CD8-positive, alpha-beta memory T cell (primary cell): ENCODE results near the gene GHRL. TPM values are rescaled to one million over a fixed set of nuclear protein-coding genes. Genes with fewer than 3 reads are reported as not detected.

ENCODE experiments used
- CTCF ChIA-PET: fragments of 350-600 bp; sonication (Branson Sonifier 250); formaldehyde crosslinking; loops from one replicate; lab custom pipeline; 2021; ENCODE audit warnings: antibody characterized with exemption; lab: Charles Lee
- POLR2A ChIA-PET: fragments of 350-600 bp; sonication (Branson Sonifier 250); formaldehyde crosslinking; loops from one replicate; lab custom pipeline; 2021; ENCODE audit warnings: antibody characterized with exemption; lab: Charles Lee
- DNase-seq, 5 donors: peaks; one replicate each; pipeline versions ENCODE4 v3.0.0 to v3.0.0-alpha.2; 2020 to 2022; ENCODE audit warnings: mixed read lengths in 1 of 5
- H3K27ac ChIP-seq: one replicate; pipeline ENCODE4 v1.7.0; 2013; ENCODE audit warnings: low read depth, mild to moderate bottlenecking, low read length, moderate library complexity
- H3K27me3 ChIP-seq: 2 replicates; pipeline ENCODE4 v1.7.0; 2013; ENCODE audit warnings: low read length, mild to moderate bottlenecking; ENCODE audit not compliant: insufficient read depth, poor library complexity, severe bottlenecking
- H3K36me3 ChIP-seq: 2 replicates; pipeline ENCODE4 v1.7.0; 2013; ENCODE audit warnings: mild to moderate bottlenecking, low read length, moderate library complexity; ENCODE audit not compliant: insufficient read depth
- H3K4me1 ChIP-seq: 2 replicates; pipeline ENCODE4 v1.7.0; 2013; ENCODE audit warnings: mild to moderate bottlenecking, low read length, moderate library complexity; ENCODE audit not compliant: insufficient read depth
- H3K4me3 ChIP-seq: 2 replicates; pipeline ENCODE4 v1.7.0; 2013; ENCODE audit warnings: mild to moderate bottlenecking, low read length
- H3K9me3 ChIP-seq: 2 replicates; pipeline ENCODE4 v1.7.0; 2013; ENCODE audit warnings: mild to moderate bottlenecking, low read length
- H3K27ac Mint-ChIP-seq, 8 donors: one replicate each; pipeline ENCODE4 v1.8.0; 2020 to 2021; ENCODE audit warnings: mixed read lengths in 8 of 8, mild to moderate bottlenecking in 6 of 8, inconsistent platforms in 3 of 8, moderate library complexity in 3 of 8
- H3K27me3 Mint-ChIP-seq, 2 donors: one replicate each; pipeline ENCODE4 v1.8.0; 2020 to 2021; ENCODE audit warnings: mixed read lengths in 2 of 2, mild to moderate bottlenecking in 1 of 2, moderate library complexity in 1 of 2
- H3K36me3 Mint-ChIP-seq, 3 donors: one replicate each; pipeline ENCODE4 v1.8.0; 2020 to 2021; ENCODE audit warnings: mixed read lengths in 3 of 3, inconsistent platforms in 1 of 3, mild to moderate bottlenecking in 1 of 3
- H3K4me1 Mint-ChIP-seq, 3 donors: one replicate each; pipeline ENCODE4 v1.8.0; 2020 to 2021; ENCODE audit warnings: mixed read lengths in 3 of 3, inconsistent platforms in 1 of 3, mild to moderate bottlenecking in 1 of 3
- H3K4me3 Mint-ChIP-seq, 7 donors: one replicate each; pipeline ENCODE4 v1.8.0; 2020 to 2021; ENCODE audit warnings: mixed read lengths in 7 of 7, mild to moderate bottlenecking in 6 of 7, moderate library complexity in 4 of 7, inconsistent platforms in 2 of 7
- H3K9me3 Mint-ChIP-seq, 5 donors: one replicate each; pipeline ENCODE4 v1.8.0; 2020 to 2022; ENCODE audit warnings: mixed read lengths in 5 of 5, mild to moderate bottlenecking in 3 of 5, moderate library complexity in 2 of 5, inconsistent platforms in 1 of 5
- polyA plus RNA-seq: library from polyadenylated mRNA; unstranded; fragments of 300-500 nt; fragmentation: Illumina TruSeq; gene quantifications from one replicate; pipeline ENCODE4 v1.2.3, GENCODE V29; 2021
- total RNA-seq, 2 experiments: library from RNA; stranded (reverse); gene quantifications; one replicate each; pipeline ENCODE4 v1.2.3, GENCODE V29; 2021

GHRL gene, protein sequence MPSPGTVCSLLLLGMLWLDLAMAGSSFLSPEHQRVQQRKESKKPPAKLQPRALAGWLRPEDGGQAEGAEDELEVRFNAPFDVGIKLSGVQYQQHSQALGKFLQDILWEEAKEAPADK
- total RNA-seq (under 1 TPM in 1 of 2 experiments, not detected in 1; 0.69 TPM), polyA plus RNA-seq (0.16 TPM)

DNA sequence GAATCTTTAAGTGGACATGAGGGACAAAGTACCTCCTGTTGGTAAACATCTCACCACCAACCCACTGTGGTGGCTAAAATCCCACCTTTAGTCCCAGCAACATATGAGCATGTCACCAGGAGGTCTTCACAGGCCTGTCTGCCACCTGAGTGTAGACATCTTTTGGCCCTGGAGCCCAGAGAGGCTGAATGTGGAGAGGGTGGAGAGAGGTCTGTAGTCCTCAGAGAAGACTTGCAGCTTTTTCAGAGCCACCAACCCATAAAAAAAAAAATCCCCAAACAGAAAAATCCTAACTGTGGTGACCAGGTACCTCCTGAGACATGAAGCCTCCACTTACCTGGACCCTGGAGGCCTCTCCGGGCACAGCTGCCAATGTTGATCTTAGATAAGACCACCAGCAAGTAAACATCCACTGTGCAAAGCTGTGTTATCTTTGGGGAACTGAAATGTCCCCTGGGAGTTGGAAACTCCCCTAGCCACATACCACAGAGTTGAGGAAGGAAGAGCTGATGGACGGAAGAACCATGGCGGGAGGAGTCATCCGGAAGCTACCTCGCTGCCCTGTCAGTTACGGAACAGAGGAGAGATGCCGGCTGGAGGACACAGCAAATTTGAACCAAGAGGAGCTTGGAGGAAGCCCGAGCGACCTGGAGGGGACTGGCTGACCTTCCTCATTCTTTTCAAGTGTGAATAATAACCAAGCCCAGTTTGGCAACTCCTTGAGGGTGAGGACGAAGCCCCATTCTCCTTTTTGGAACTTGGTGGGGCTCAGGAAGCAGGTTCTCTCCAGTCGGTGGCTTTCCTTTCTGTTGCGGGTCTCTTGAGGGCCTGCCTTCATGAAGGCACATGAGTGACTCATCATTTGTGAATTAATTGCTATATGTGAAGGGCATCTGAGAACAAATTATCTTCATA lies at the start of gene GHRL:
GHRL (minus strand) TSS at position 443 of the 915 bp plus-strand sequence. CDS start 2,767 bp downstream, outside the sequence.
- H3K27ac Mint-ChIP-seq, result peak within 1 kb of the TSS in 7 of 8 donors; percentile 10 to 87 (median 47)
- peaks cover 2 to 7% (median 3%) of the 10 kb centered on the region in 3 donors for H3K4me1 Mint-ChIP-seq
- H3K9me3 ChIP-seq, result no peaks in the 10 kb centered on the region
- H3K27me3 Mint-ChIP-seq, result no peaks in the 10 kb centered on the region
- H3K27ac ChIP-seq, result peak within 1 kb of the TSS; percentile 41
- no peaks in the 10 kb centered on the region for H3K27me3 ChIP-seq
- H3K4me3 Mint-ChIP-seq, result peak within 1 kb of the TSS in 1 of 7 donors; percentile 40
- H3K36me3 Mint-ChIP-seq, result peaks cover 0 to 67% (median 5%) of the 10 kb centered on the region in 3 donors
- H3K4me3 ChIP-seq, result no peak within 1 kb of the TSS
- no peaks in the 10 kb centered on the region for H3K9me3 Mint-ChIP-seq
- H3K4me1 ChIP-seq, result no peaks in the 10 kb centered on the region
- POLR2A ChIA-PET, result no interaction called here
- DNase-seq, result no peak
- H3K36me3 ChIP-seq, result no peaks in the 10 kb centered on the region
- CTCF ChIA-PET, result no interaction called here

GRCh38 chr3:10341901-10342398 lies 49.2 kb upstream of the GHRL start:
- no peaks in the 10 kb centered on the region for H3K27me3 ChIP-seq
- Mint-ChIP-seq H3K27me3 (peaks cover 3 to 4% of the 10 kb centered on the region in 2 donors), H3K4me3 (no peak overlapping the region), H3K36me3 (no peaks in the 10 kb centered on the region), H3K4me1 (no peaks in the 10 kb centered on the region), H3K9me3 (no peaks in the 10 kb centered on the region), H3K27ac (peak overlapping the region in 1 of 8 donors; percentile 24)
- DNase-seq, result no peak
- ChIA-PET CTCF (interaction anchor here (0.9 to 6.2 kb wide), 2 partner anchors 34 to 398 kb away, joined by 3 to 52 read pairs; no protein-coding TSS in a partner anchor), POLR2A (no interaction called here)
- no peak overlapping the region for H3K27ac ChIP-seq
- H3K4me1 ChIP-seq, result no peaks in the 10 kb centered on the region
- no peak overlapping the region for H3K4me3 ChIP-seq
- no peaks in the 10 kb centered on the region for H3K9me3 ChIP-seq
- no peaks in the 10 kb centered on the region for H3K36me3 ChIP-seq

DNA sequence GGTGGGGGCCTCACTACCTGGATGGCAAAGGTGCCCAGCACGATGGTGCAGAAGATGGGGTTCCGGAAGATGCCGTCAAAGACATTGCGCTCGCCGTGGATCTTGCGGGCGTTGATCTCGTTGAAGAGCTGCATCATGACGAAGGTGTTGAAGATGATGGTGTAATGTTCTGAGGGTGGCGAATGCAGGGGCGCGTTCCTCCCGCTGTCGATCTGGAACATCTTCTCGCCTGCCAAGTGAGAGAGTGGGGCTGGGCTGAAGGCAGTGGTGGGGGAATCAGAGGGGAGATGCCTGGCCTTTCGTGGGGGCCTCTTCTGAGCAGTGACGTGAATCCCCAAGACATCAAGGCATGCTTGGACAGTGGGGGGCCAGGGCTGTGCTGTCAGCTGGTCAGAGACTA lies 47.7 kb upstream of the GHRL start:
- H3K27me3 Mint-ChIP-seq, result peaks cover 3 to 4% of the 10 kb centered on the region in 2 donors
- DNase-seq, result no peak
- H3K36me3 Mint-ChIP-seq, result no peaks in the 10 kb centered on the region
- ChIA-PET POLR2A (no interaction called here), CTCF (interaction anchor here (1.1 kb wide), 1 partner anchor 18 kb away, joined by 3 read pairs; no protein-coding TSS in a partner anchor)
- no peak overlapping the region for H3K4me3 ChIP-seq
- H3K9me3 Mint-ChIP-seq, result no peaks in the 10 kb centered on the region
- no peak overlapping the region for H3K4me3 Mint-ChIP-seq
- H3K27ac ChIP-seq, result no peak overlapping the region
- H3K9me3 ChIP-seq, result no peaks in the 10 kb centered on the region
- H3K36me3 ChIP-seq, result no peaks in the 10 kb centered on the region
- no peaks in the 10 kb centered on the region for H3K4me1 ChIP-seq
- no peaks in the 10 kb centered on the region for H3K27me3 ChIP-seq
- H3K4me1 Mint-ChIP-seq, result no peaks in the 10 kb centered on the region
- peak overlapping the region in 1 of 8 donors; percentile 49 for H3K27ac Mint-ChIP-seq

DNA sequence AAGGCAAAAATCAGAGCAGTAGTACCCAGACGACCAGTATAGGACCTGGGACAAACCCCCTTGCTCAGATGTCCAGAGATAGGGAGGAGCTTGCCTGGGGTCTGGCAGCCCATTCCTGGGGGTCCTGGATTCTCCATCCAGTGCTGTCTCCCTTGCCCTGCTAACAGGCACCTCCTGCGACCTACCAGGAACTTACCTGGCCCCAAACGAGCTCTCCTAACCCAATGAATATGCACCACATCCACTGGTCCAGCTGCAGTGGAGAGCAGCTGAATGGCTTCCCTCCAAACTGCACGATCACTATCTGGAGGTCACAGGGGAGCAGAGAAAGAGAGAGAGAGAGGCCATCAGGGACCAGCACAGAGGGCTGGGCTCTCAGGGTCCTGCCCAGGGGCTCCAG lies 47.3 kb upstream of the GHRL start:
- H3K36me3 ChIP-seq, result no peaks in the 10 kb centered on the region
- H3K36me3 Mint-ChIP-seq, result no peaks in the 10 kb centered on the region
- no peaks in the 10 kb centered on the region for H3K4me1 ChIP-seq

GRCh38 chr3:10339376-10339955 lies 46.7 kb upstream of the GHRL start:
- Mint-ChIP-seq H3K4me3 (no peak overlapping the region), H3K36me3 (no peaks in the 10 kb centered on the region), H3K4me1 (peaks cover 0 to 5% (median 4%) of the 10 kb centered on the region in 3 donors), H3K27ac (peak overlapping the region in 1 of 8 donors; percentile 86), H3K27me3 (peaks cover 4 to 6% of the 10 kb centered on the region in 2 donors), H3K9me3 (no peaks in the 10 kb centered on the region)
- Histone ChIP-seq H3K27ac (no peak overlapping the region), H3K36me3 (no peaks in the 10 kb centered on the region), H3K9me3 (no peaks in the 10 kb centered on the region), H3K27me3 (no peaks in the 10 kb centered on the region), H3K4me3 (no peak overlapping the region), H3K4me1 (no peaks in the 10 kb centered on the region)
- CTCF ChIA-PET, result interaction anchor here (0.8 kb wide), 1 partner anchor 8 kb away, joined by 3 read pairs; no protein-coding TSS in a partner anchor
- POLR2A ChIA-PET, result no interaction called here
- peak in 1 of 5 donors; percentile 13 for DNase-seq

More for the DNA sequence above, 47.3 kb upstream of the GHRL start:
- no peaks in the 10 kb centered on the region for H3K9me3 ChIP-seq
- H3K4me1 Mint-ChIP-seq, result peaks cover 0 to 2% (median 2%) of the 10 kb centered on the region in 3 donors
- H3K4me3 ChIP-seq, result no peak overlapping the region
- POLR2A ChIA-PET, result no interaction called here
- CTCF ChIA-PET, result no interaction called here
- no peaks in the 10 kb centered on the region for H3K9me3 Mint-ChIP-seq
- H3K27me3 ChIP-seq, result no peaks in the 10 kb centered on the region
- H3K4me3 Mint-ChIP-seq, result no peak overlapping the region
- DNase-seq, result no peak
- H3K27me3 Mint-ChIP-seq, result peaks cover 4% of the 10 kb centered on the region in 2 donors
- H3K27ac Mint-ChIP-seq, result no peak overlapping the region
- H3K27ac ChIP-seq, result no peak overlapping the region

DNA sequence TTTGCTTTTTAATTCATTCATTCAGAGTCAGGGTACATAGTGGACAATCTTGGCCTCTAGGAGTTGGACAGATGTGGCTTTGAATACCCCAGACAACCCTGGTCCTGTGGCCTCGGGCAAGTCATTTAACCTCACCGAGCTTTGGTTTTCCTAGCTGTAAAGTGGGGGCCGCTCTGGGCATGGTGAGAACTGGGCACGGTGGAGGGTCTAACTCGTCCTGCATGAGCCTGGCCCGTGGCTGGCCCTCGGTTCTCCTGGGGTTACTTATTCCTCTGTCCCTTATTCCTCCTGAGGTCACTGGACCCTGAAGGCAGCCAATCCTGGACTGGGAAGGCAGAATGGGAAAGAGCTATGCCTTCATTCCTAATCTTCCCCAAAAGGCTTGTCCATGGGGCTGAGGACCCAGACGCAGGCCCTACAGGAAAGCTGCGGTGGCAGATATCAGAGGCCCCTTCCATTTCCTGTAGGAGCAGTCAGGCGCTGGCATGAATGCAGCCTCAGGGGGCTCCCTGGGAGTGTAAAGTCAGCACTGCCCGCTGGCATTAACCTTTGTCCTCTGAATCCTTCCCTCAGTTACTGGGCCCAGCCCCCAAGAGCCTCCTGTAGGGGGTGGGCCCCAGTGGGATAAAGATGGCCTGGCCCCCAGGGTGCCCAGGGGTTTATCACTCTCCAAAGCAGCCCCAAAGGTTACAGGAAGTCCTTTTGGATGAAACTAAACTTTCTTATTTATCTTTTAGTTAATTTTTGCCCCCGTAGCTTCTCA lies 46.0 kb upstream of the GHRL start:
- H3K36me3 Mint-ChIP-seq, result no peaks in the 10 kb centered on the region
- peaks cover 0 to 5% (median 4%) of the 10 kb centered on the region in 3 donors for H3K4me1 Mint-ChIP-seq
- no peaks in the 10 kb centered on the region for H3K36me3 ChIP-seq
- no peak overlapping the region for H3K4me3 ChIP-seq
- H3K4me1 ChIP-seq, result no peaks in the 10 kb centered on the region
- H3K4me3 Mint-ChIP-seq, result no peak overlapping the region
- peaks cover 0 to 6% of the 10 kb centered on the region in 2 donors for H3K27me3 Mint-ChIP-seq
- H3K27me3 ChIP-seq, result no peaks in the 10 kb centered on the region
- no peak overlapping the region for H3K27ac ChIP-seq
- DNase-seq, result no peak
- ChIA-PET CTCF (interaction anchor here (0.6 to 0.8 kb wide), 2 partner anchors 8 to 9 kb away, joined by 3 read pairs; no protein-coding TSS in a partner anchor), POLR2A (no interaction called here)
- no peaks in the 10 kb centered on the region for H3K9me3 ChIP-seq
- peak overlapping the region in 1 of 8 donors; percentile 86 for H3K27ac Mint-ChIP-seq
- H3K9me3 Mint-ChIP-seq, result no peaks in the 10 kb centered on the region

- Mint-ChIP-seq H3K27me3 (peaks cover 0 to 8% of the 10 kb centered on the region in 2 donors), H3K27ac (no peak overlapping the region), H3K4me1 (peaks cover 0 to 5% (median 4%) of the 10 kb centered on the region in 3 donors), H3K9me3 (no peaks in the 10 kb centered on the region), H3K4me3 (no peak overlapping the region), H3K36me3 (no peaks in the 10 kb centered on the region)
- POLR2A ChIA-PET, result no interaction called here
- no peaks in the 10 kb centered on the region for H3K36me3 ChIP-seq
- no peak for DNase-seq
- H3K27me3 ChIP-seq, result no peaks in the 10 kb centered on the region
- no peaks in the 10 kb centered on the region for H3K9me3 ChIP-seq
- H3K27ac ChIP-seq, result no peak overlapping the region
- H3K4me3 ChIP-seq, result no peak overlapping the region
- H3K4me1 ChIP-seq, result no peaks in the 10 kb centered on the region
- CTCF ChIA-PET, result interaction anchor here (0.6 to 1.0 kb wide), 2 partner anchors 9 to 402 kb away, joined by 3 read pairs; no protein-coding TSS in a partner anchor
Measured at GRCh38 chr3:10338164-10338470, 45.4 kb upstream of the GHRL start.
